Activated CD8-positive, alpha-beta T cell treated with anti-CD3 and anti-CD28 coated beads for 36 hours (primary cell): ENCODE measurements around the gene PSD2. TPM values are rescaled to one million over a fixed set of nuclear protein-coding genes. Genes with fewer than 3 reads are reported as not detected.

Experiments
- ATAC-seq: fragments of 200-7000 bp; cut with Tn5 transposase; one replicate; pipeline ENCODE4 v1.10.0; 2021; ENCODE audit warnings: mild to moderate bottlenecking, moderate library complexity
- CTCF ChIA-PET: fragments of 350-600 bp; sonication (Branson Sonifier 250); formaldehyde crosslinking; loops from one replicate; lab custom pipeline; 2021; ENCODE audit warnings: antibody characterized with exemption; lab: Charles Lee
- POLR2A ChIA-PET: fragments of 350-600 bp; sonication (Branson Sonifier 250); formaldehyde crosslinking; loops from one replicate; lab custom pipeline; 2021; ENCODE audit warnings: antibody characterized with exemption; lab: Charles Lee
- DNase-seq: peaks from one replicate; pipeline ENCODE4 v3.0.0-alpha.2; 2020
- H3K27ac Mint-ChIP-seq: one replicate; pipeline ENCODE4 v1.8.0; 2021; ENCODE audit warnings: mild to moderate bottlenecking, mixed read lengths
- H3K27me3 Mint-ChIP-seq: one replicate; pipeline ENCODE4 v1.8.0; 2021; ENCODE audit warnings: mixed read lengths
- H3K36me3 Mint-ChIP-seq: one replicate; pipeline ENCODE4 v1.8.0; 2021; ENCODE audit warnings: low read depth, mixed read lengths
- H3K4me1 Mint-ChIP-seq: one replicate; pipeline ENCODE4 v1.8.0; 2021; ENCODE audit warnings: low read depth, mixed read lengths
- H3K4me3 Mint-ChIP-seq: one replicate; pipeline ENCODE4 v1.8.0; 2021; ENCODE audit warnings: mild to moderate bottlenecking, moderate library complexity, mixed read lengths
- H3K9me3 Mint-ChIP-seq: one replicate; pipeline ENCODE4 v1.8.0; 2021; ENCODE audit warnings: mixed read lengths
- CTCF ChIP-seq: fragments of 200-600 bp; IDR thresholded peaks from one replicate; pipeline ENCODE4 v1.8.0; 2022; ENCODE audit warnings: antibody characterized with exemption, mild to moderate bottlenecking
- intact Hi-C: fragments of 100-400 bp; cut with micrococcal nuclease; formaldehyde crosslinking; loops from one replicate; pipeline ENCODE4 v1.10.0; 2022
- total RNA-seq, 2 experiments: library from RNA; stranded (reverse); gene quantifications; one replicate each; pipeline ENCODE4 v1.2.3, GENCODE V29; 2021

Gene PSD2
- total RNA-seq, 2 experiments from 2014 or later = 0.14 TPM; not detected in 1

GRCh38 chr5:139776861-139777260, 18.7 kb upstream of the PSD2 start:
- no peak overlapping the region for H3K27ac Mint-ChIP-seq
- TF ChIP-seq CTCF = no peak
- H3K27me3 Mint-ChIP-seq = peaks cover 6% of the 10 kb centered on the region
- peaks cover 5% of the 10 kb centered on the region for H3K4me1 Mint-ChIP-seq
- H3K36me3 Mint-ChIP-seq = no peaks in the 10 kb centered on the region
- no peak for ATAC-seq
- DNase-seq = no peak
- intact Hi-C loops = no loop called here
- H3K9me3 Mint-ChIP-seq = no peaks in the 10 kb centered on the region
- CTCF ChIA-PET = interaction anchor here (0.6 to 6.5 kb wide), 13 partner anchors 9 to 193 kb away, joined by 3 to 83 read pairs (median 8); no protein-coding TSS in a partner anchor
- POLR2A ChIA-PET = no interaction called here
- H3K4me3 Mint-ChIP-seq = no peak overlapping the region

- Mint-ChIP-seq H3K36me3 (no peaks in the 10 kb centered on the region), H3K27me3 (peaks cover 9% of the 10 kb centered on the region), H3K4me1 (no peaks in the 10 kb centered on the region), H3K9me3 (no peaks in the 10 kb centered on the region), H3K4me3 (no peak overlapping the region), H3K27ac (no peak overlapping the region)
- ChIA-PET CTCF (interaction anchor here (1.5 to 1.6 kb wide), 3 partner anchors 8 to 185 kb away, joined by 3 to 6 read pairs (median 6); no protein-coding TSS in a partner anchor), POLR2A (no interaction called here)
- intact Hi-C loops = no loop called here
- DNase-seq = no peak
- no peak for TF ChIP-seq CTCF
- no peak for ATAC-seq
These were observed 12.1 kb upstream of the PSD2 start for GRCh38 chr5:139783436-139783965.

GRCh38 chr5:139784488-139784887, 11.1 kb upstream of the PSD2 start:
- Mint-ChIP-seq H3K4me1 (no peaks in the 10 kb centered on the region), H3K27ac (no peak overlapping the region), H3K27me3 (peaks cover 11% of the 10 kb centered on the region), H3K36me3 (no peaks in the 10 kb centered on the region), H3K4me3 (no peak overlapping the region), H3K9me3 (no peaks in the 10 kb centered on the region)
- no peak for TF ChIP-seq CTCF
- ChIA-PET POLR2A (no interaction called here), CTCF (interaction anchor here (1.5 to 5.6 kb wide), 2 partner anchors 79 to 185 kb away, joined by 3 to 186 read pairs; no protein-coding TSS in a partner anchor)
- ATAC-seq (no peak), DNase-seq (no peak)
- intact Hi-C loops = no loop called here

- Mint-ChIP-seq H3K27ac (no peak overlapping the region), H3K27me3 (peaks cover 13% of the 10 kb centered on the region), H3K36me3 (no peaks in the 10 kb centered on the region), H3K4me1 (no peaks in the 10 kb centered on the region), H3K9me3 (no peaks in the 10 kb centered on the region), H3K4me3 (peak overlapping the region; percentile 71)
- no peak for TF ChIP-seq CTCF
- CTCF ChIA-PET = interaction anchor here (0.6 to 6.8 kb wide), 58 partner anchors 10 to 494 kb away, joined by 3 to 186 read pairs (median 4); partner anchors contain the start of gene PSD2
- POLR2A ChIA-PET = interaction anchor here (1.0 kb wide), 1 partner anchor 56 kb away, joined by 4 read pairs; no protein-coding TSS in a partner anchor
- intact Hi-C loops = loop anchor here (1.0 to 2.0 kb wide), 3 partner anchors 58 to 182 kb away; no protein-coding TSS in a partner anchor
- no peak for ATAC-seq
- DNase-seq = no peak
These were observed 8.4 kb upstream of the PSD2 start for GRCh38 chr5:139787257-139787567.

- Mint-ChIP-seq H3K27ac (no peak overlapping the region), H3K9me3 (no peaks in the 10 kb centered on the region), H3K36me3 (no peaks in the 10 kb centered on the region), H3K4me3 (peak overlapping the region; percentile 71), H3K4me1 (no peaks in the 10 kb centered on the region), H3K27me3 (peaks cover 13% of the 10 kb centered on the region)
- intact Hi-C loops = loop anchor here (1.0 to 2.0 kb wide), 3 partner anchors 57 to 181 kb away; no protein-coding TSS in a partner anchor
- ChIA-PET CTCF (interaction anchor here (0.6 to 6.8 kb wide), 59 partner anchors 9 to 494 kb away, joined by 3 to 186 read pairs (median 4); partner anchors contain the start of gene PSD2), POLR2A (interaction anchor here (1.0 kb wide), 1 partner anchor 56 kb away, joined by 4 read pairs; no protein-coding TSS in a partner anchor)
- ATAC-seq (peak; percentile 90), DNase-seq (peak; percentile 89)
- TF ChIP-seq CTCF = peak; percentile 96
These were observed 7.9 kb upstream of the PSD2 start for GRCh38 chr5:139787568-139788293.
